Suppressor macrophage treated with lipopolysaccharide for 1 hour (primary cell): Measurements from ENCODE around the gene PHF2.

ENCODE experiments used
- DNase-seq, 3 donors: peaks; one replicate each; pipeline ENCODE4 v3.0.0-alpha.2; 2020 to 2022

The PHF2 gene

GRCh38 chr9:93682155-93682968 lies 106.0 kb downstream of the PHF2 start:
- peak; percentile 44 to 79 (median 63) for DNase-seq

- DNase-seq, result no peak
Measured at GRCh38 chr9:93683331-93684134, 107.1 kb downstream of the PHF2 start.

- DNase-seq, result no peak
Measured at GRCh38 chr9:93684161-93684765, 107.9 kb downstream of the PHF2 start.

DNA sequence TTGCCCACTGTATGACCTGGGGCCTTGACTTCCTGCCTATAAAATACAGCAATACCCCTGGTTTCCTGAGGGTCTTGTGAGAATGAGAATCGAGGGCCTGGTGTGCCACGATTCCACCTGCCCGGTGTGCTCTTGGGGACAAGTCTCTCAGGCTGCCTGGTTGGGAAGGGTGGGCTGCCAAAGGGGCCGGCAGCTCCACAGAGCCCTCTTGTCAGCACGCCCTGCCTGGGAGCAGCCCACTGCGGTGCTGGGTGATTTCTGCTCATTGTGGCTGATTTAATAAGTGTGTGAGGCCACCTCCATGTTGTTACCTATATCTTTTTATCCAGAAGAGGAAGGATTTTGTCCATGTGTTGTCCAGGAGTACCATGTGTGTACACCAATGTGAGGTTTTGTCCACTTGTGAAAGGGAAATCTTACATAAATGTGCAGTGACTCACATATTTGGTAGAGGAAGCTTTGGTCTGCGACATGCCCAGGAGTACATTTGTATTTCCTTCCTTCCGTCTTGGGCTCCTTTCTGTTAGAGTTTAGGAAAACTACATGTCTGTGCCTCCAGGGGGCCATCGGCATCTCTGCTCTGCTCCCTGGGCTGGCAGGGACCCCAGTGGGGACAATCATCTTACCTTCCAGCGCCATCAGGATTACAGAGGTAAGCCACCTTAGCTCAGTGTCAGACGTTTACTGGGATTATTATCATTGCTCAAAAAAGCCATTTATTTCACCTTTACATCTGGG lies 108.6 kb downstream of the PHF2 start:
- DNase-seq, result peak in 1 of 3 donors; percentile 14

- no peak for DNase-seq
Measured at GRCh38 chr9:93686127-93686879, 109.9 kb downstream of the PHF2 start.

GRCh38 chr9:93686880-93687236 lies 110.5 kb downstream of the PHF2 start:
- no peak for DNase-seq

DNA sequence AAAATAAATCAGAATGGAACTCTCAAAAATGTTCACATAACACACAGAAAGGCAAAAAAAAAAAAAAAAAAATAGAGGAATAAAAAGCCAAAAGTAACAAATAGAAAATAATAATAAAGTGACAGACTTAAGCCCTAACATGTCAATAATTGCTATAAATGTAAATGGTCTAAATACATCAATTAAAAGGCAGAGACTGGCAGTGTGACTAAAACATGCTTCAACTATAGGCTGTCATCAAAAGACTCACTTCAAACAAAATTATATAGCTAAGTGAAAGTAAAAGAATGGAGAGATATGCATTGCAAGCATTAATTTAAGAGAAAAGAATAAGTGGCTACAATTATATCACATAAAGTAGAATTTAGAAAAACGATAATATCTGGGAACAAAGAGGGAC lies 114.2 kb downstream of the PHF2 start:
- no peak for DNase-seq

DNA sequence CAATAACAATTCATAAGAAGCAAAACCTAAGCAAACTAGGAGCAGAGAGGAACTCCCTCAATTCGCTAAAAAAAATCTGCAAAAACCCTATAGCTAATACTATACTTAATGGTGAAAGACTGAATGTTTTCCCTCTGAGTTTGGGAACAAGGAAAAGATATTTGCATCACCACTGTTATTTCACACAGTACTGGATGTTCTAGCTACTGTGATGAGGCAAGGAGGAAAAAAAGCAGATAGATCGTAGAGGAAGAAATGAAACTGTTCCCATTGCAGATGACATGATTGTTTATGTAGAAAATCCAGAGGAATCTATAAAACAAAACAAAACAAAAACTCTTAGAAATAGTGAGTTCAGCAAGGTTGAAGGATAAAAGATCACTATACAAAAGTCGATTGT lies 116.7 kb downstream of the PHF2 start:
- DNase-seq, result no peak

DNA sequence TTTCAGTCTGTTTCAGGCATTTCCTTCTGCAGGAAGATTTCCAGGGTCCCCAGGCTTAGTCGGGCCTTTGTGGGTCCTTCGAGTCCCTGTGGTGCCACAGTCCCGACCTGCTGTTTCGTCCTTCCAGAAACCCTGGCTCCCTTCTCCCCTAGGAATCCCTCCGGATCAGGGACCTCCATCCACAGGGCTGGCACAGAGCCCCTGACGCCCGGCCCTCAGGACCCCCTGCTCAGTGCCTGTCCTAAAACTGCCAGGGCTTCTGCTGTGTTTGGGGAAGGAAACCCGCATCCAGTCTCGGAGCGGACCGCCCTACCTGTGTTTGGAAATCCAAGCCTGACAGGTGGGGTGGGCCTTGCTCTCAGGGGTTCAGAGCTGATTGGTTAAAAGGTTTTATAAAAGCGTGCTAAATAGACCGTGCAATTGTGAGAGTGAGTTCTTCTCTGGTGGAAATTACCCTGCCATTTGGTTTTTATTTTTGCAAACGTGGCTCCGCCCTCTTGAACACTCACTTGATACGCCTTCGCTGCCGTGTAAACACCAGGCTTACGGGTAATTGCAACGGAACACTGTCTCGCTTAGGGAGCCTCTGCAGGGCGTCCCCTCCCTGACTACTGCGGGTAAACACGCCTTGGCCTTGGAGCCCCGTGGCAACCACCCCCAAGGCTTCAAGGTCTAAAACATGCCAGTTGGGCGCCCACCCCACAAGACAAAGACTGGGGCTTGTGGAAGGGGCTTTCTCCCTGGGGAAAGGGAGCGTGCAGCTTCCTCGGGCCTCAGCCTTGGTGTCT lies 121.2 kb downstream of the PHF2 start:
- DNase-seq, result no peak

DNA sequence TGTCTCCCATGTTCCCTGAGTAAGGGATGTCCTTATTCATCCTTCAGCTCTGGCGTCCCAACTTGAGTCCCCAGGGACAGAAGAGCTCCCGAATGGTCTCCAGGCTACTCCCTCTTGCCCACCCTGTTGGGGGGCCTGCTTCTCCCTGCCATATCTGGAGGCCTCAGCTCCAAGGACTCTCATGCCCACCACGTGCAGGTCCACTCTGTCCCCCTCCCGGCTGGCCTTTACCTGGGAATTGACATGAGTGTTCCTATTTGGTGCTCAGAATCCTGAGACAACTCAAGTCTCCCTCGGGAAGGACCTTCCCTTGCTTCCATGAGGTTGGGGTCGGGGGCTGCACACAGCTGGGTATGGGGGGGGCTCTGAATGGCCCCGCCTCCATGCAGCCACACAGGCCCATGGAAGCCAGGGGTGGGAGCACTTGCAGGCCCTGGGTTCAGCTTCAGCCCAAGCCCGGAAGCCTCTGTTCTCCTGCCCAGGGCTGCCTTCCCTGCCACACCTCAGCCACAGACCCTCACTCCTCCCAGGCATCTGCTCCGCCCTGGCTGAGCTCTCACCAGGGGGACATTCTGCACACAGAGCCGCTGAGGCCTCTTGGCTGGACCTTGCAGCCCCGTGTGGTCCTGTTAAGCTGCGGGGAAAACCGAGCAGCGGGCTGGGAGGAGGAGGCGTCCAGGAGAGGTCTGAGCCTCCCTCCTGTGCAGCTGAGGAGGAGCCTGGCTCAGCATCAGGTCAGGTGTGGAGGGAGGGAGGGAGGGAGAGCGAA lies 121.9 kb downstream of the PHF2 start:
- DNase-seq, result no peak

DNA sequence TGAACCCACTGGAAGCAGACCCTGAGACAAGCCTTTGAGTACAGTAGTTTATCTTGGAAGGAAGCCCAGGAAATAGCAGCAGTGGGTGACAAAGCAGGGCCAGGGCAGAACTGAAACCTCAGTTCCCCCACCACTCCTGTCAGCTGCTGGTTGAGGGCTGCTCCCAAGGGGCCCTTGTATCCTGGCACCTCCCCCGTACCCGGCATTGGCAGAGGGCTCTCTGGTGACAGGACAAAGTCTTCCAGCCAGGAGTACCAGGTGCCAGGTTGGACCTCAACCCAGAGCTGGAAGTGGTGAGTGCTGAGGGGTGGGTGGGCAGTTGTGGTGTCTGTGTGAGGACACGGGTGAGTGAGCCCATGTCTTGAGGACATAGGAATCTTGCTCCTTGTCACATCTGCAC lies 123.3 kb downstream of the PHF2 start:
- DNase-seq, result no peak

DNA sequence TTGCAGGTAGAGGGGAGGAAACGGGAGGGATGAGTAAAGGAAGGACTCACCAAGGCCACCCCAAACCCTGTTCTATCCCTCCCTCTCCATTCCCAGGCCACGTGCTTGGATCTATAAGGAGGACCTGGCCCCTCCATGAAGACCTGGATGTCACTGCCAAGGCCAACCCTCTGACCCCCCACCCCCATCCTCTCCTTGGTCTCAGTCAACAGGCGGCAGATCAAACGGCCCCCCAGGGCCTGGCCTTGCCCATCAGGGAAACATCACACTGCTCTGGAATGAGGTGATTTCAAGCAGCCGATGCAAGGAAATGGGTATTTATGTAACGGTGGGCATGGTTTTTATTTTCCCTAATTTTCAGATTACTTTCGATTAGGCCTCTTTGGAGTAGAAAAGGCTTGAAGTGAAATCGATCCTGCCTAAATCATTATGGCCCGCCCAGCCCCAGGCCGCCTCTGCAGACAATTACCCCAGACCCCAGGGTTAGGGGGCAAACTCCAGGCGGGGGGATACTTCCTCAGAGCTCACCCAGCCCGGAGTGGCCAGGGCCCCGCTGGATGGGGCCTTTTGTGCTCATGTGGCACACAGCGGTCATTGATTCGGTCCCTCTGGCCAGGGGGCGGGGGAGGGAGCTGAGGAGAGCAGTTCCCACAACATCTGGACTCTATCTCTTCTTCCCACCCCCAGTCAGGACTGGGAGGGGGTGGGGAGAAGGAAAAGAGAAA lies 125.3 kb downstream of the PHF2 start:
- DNase-seq, result no peak

DNA sequence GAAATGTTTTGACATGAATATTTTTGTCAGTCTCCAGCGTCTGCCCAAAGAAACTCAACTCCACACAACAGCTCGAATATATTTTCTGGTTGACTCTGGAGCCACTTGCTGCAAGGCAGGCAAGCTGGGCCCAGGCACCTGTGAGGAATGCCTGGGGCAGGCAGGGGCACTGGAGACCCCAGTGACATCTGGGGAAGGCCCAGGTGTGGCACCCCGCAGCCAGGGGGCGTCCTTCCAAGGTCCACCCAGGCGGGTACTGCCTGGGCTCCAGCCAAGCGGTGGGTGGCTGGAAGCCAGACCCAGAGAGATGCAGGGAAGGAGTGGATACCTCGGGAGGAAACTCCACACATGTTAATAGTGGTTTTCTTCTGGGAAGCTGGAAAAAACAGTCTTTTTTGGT lies 125.9 kb downstream of the PHF2 start:
- no peak for DNase-seq

DNA sequence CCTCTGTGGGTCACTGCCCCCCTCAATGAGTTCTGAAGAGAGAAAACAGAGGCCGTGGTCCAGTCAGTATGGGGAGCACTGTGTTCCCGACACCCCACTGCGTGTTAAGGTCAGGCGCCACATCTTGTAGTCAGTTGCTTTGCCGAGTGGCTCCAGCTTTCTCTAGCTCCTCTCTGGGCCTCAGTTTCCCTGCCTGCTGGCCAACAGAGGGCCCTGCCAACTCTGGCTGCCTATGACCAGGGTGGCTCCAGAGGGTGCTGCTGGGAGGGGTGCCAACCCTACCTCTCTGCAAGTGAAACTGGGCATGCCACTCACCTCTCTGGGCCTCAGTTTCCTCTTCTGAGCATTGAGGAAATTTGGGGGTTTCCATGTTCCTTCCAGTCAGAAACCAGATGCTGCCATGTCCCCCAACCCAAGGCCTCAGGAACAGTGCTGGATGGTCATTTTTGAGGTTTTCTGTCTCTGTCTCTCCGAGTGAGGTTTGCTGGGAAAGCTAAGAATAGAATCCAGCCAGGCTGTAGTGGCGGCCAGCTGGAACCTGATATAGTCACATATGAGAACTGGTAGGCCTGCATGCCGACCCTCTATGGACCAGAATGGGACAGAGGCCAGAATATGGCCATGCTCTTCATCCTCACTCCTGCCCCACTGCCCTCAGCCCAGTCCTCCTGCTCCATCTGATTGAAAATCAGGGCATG lies 132.1 kb downstream of the PHF2 start:
- no peak for DNase-seq

DNA sequence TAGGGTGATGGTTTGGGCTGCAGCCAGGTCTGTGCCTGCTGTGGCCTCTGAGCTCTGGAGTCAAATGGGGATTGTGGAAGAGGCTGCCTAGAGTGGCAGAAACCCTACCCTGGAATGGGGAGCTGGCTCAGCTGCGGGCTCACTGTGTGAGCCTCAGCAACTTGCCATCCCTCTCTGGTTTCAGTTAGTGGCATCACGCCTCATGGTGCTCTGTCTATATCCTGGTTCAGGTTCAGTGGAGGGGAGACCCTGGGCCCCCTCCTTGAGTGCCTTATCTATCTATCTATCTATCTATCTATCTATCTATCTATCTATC lies 132.6 kb downstream of the PHF2 start:
- DNase-seq, result no peak

GRCh38 chr9:93709600-93710369 lies 133.4 kb downstream of the PHF2 start:
- no peak for DNase-seq

DNA sequence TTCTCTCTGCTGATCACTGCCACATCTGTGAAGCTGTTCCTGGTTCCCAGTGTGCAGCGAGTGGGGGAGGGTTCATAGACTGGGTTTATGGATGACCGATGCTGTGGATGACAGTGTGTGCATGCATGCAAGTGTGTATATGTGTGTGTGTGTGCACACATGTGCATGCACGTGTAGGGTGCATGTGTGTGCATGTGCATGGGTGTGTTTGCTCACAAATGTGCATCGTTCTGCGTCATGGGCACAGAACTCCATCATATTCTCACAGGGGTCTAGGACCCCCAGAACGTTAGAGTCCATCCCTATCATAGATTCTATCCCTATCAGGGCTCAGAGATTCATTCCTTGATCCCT lies 134.0 kb downstream of the PHF2 start:
- no peak for DNase-seq

DNA sequence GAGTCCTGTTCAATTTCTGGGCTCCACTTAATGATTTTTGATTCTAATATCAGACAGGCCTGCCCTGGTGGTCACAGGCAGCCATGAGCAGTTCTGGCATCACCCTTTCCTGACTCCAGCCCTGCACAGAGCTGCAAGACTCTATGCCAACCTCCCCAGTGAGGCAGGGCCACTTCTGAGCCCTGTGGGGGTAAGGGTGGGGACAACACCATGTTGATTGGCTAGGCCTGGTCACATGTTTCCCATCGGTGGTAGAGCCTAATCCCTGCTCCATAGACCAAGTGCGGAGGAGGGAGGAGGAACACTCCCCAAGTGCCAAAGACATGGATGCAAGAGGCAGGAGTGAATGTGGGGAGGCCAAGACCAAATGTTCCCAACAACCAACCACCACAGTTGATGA lies 134.6 kb downstream of the PHF2 start:
- no peak for DNase-seq

- no peak for DNase-seq
Measured at GRCh38 chr9:93712896-93713295, 136.5 kb downstream of the PHF2 start.
